Measurements from ENCODE around the gene TSPAN14. TPM values are rescaled to one million over a fixed set of nuclear protein-coding genes. Genes with fewer than 3 reads are reported as not detected.

The TSPAN14 gene
- polyA plus RNA-seq, 3 donors = 123 to 160 (median 146) TPM

- H2AFZ ChIP-seq (ENCODE audit: insufficient read depth, low read depth, low read length, poor library complexity, severe bottlenecking) = no peak overlapping the region
- peak overlapping the region in 4 of 7 donors; percentile 52 to 88 (median 62) for H3K27ac Mint-ChIP-seq
- H4K20me1 ChIP-seq (ENCODE audit: insufficient read depth, low read length) = peaks cover 98% of the 10 kb centered on the region
- H3K27ac ChIP-seq (ENCODE audit: low read depth in 1 of 2, low read length in 2 of 2) = peak overlapping the region in 1 of 2 donors; percentile 54
- H3K79me2 ChIP-seq (ENCODE audit: insufficient read depth, low read length) = peaks cover 24% of the 10 kb centered on the region
- TF ChIP-seq CTCF (IDR thresholded peaks at IDR 0.05) = no peak
- H3K36me3 Mint-ChIP-seq = peaks cover 81 to 90% of the 10 kb centered on the region in 2 donors
- DNase-seq = no peak
- no peak overlapping the region for H3K9ac ChIP-seq (ENCODE audit: insufficient read depth, low read length, poor library complexity, severe bottlenecking)
- H3K36me3 ChIP-seq (replicated peaks in 1 of 2; ENCODE audit: control insufficient read depth in 1 of 2, insufficient read depth in 2 of 2, low read length in 2 of 2) = peaks cover 81 to 90% of the 10 kb centered on the region in 2 donors
- H3K4me3 Mint-ChIP-seq = no peak overlapping the region
- no peak overlapping the region for H3K4me3 ChIP-seq (replicated peaks in 1 of 3; ENCODE audit: low read depth in 2 of 3, low read length in 3 of 3)
- peaks cover 3 to 16% of the 10 kb centered on the region in 2 donors for H3K4me1 ChIP-seq (ENCODE audit: control insufficient read depth in 1 of 2, insufficient read depth in 2 of 2, low read length in 2 of 2)
- H3K9me3 Mint-ChIP-seq = peaks cover 0 to 3% (median 0%) of the 10 kb centered on the region in 7 donors
- no peak overlapping the region for H3K4me2 ChIP-seq (replicated peaks; ENCODE audit: extremely low read depth, low read length, poor library complexity, severe bottlenecking)
- WGBS (ENCODE audit: insufficient coverage) = 92% methylated on average over 11 of the region's 17 CpGs
- intact Hi-C loops (cut with micrococcal nuclease) = no loop called here
- H3K27me3 ChIP-seq (ENCODE audit: control insufficient read depth in 2 of 2, insufficient read depth in 2 of 2, low read length in 2 of 2) = no peaks in the 10 kb centered on the region
- no peaks in the 10 kb centered on the region for H3K9me3 ChIP-seq (replicated peaks in 1 of 2; ENCODE audit: control insufficient read depth in 1 of 2, insufficient read depth in 1 of 2, low read length in 2 of 2)
- H3K4me1 Mint-ChIP-seq = peaks cover 35% of the 10 kb centered on the region
- H3K27me3 Mint-ChIP-seq (ENCODE audit: low read depth in 3 of 3) = no peaks in the 10 kb centered on the region
These were observed 64.2 kb downstream of the TSPAN14 start for GRCh38 chr10:80518143-80518806.

- H3K4me1 ChIP-seq (ENCODE audit: control insufficient read depth in 1 of 2, insufficient read depth in 2 of 2, low read length in 2 of 2) = peaks cover 9 to 22% of the 10 kb centered on the region in 2 donors
- DNase-seq = no peak
- no peaks in the 10 kb centered on the region for H3K27me3 ChIP-seq (ENCODE audit: control insufficient read depth in 2 of 2, insufficient read depth in 2 of 2, low read length in 2 of 2)
- WGBS (ENCODE audit: insufficient coverage) = 34% methylated on average over 5 of the region's 7 CpGs
- H3K9me3 ChIP-seq (replicated peaks in 1 of 2; ENCODE audit: control insufficient read depth in 1 of 2, insufficient read depth in 1 of 2, low read length in 2 of 2) = no peaks in the 10 kb centered on the region
- TF ChIP-seq CTCF (IDR thresholded peaks at IDR 0.05) = no peak
- peak overlapping the region in 5 of 7 donors; percentile 48 to 88 (median 60) for H3K27ac Mint-ChIP-seq
- peak overlapping the region in 1 of 2 donors; percentile 54 for H3K27ac ChIP-seq (ENCODE audit: low read depth in 1 of 2, low read length in 2 of 2)
- H4K20me1 ChIP-seq (ENCODE audit: insufficient read depth, low read length) = peaks cover 97% of the 10 kb centered on the region
- no peak overlapping the region for H3K4me3 ChIP-seq (replicated peaks in 1 of 3; ENCODE audit: low read depth in 2 of 3, low read length in 3 of 3)
- peaks cover 75 to 84% of the 10 kb centered on the region in 2 donors for H3K36me3 Mint-ChIP-seq
- peaks cover 24% of the 10 kb centered on the region for H3K79me2 ChIP-seq (ENCODE audit: insufficient read depth, low read length)
- peaks cover 41% of the 10 kb centered on the region for H3K4me1 Mint-ChIP-seq
- H2AFZ ChIP-seq (ENCODE audit: insufficient read depth, low read depth, low read length, poor library complexity, severe bottlenecking) = no peak overlapping the region
- no peaks in the 10 kb centered on the region for H3K27me3 Mint-ChIP-seq (ENCODE audit: low read depth in 3 of 3)
- H3K36me3 ChIP-seq (replicated peaks in 1 of 2; ENCODE audit: control insufficient read depth in 1 of 2, insufficient read depth in 2 of 2, low read length in 2 of 2) = peaks cover 75 to 83% of the 10 kb centered on the region in 2 donors
- H3K4me3 Mint-ChIP-seq = no peak overlapping the region
- H3K9me3 Mint-ChIP-seq = peaks cover 0 to 3% (median 0%) of the 10 kb centered on the region in 7 donors
- H3K9ac ChIP-seq (ENCODE audit: insufficient read depth, low read length, poor library complexity, severe bottlenecking) = no peak overlapping the region
- no peak overlapping the region for H3K4me2 ChIP-seq (replicated peaks; ENCODE audit: extremely low read depth, low read length, poor library complexity, severe bottlenecking)
- intact Hi-C loops (cut with micrococcal nuclease) = no loop called here
These were observed 64.8 kb downstream of the TSPAN14 start for GRCh38 chr10:80518807-80519360.

All from CD14-positive monocyte (primary cell).